ENCODE data around the gene CCDC116.
"Not testable (repeated sequence)": the region's sequence is repeated elsewhere in the genome, so short reads cannot be mapped to it uniquely, and the experiment has no call there.

CCDC116 gene, protein sequence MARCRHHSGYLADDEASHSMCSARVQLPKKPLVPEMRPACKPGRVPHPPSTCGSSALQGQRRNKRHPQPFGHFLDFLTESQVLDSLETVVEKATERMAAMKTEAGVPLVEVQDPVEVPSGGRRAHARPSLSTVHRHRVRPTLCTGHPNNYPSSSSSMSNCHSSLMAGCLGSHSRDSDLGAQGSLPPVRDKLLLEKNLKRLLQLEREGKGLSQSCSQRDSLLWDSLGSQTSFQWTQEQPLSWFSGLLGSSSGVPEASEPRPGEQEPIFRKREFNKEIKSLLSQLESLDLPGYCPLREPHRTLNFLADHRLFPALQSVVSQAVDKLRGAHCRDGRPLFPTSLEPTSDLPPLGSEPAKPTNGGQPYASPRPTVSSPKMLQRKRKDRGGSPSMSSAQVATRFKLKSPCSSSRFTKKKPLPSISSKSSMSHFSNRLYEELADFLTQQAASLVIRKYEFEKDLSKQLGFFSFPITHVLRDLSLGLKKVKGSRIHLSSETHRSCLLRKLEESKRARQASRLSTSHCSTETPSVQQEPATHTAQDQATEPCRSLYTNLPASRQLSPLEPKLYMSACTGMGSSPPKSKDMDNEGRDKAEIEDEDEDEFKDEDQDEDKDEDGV

DNA sequence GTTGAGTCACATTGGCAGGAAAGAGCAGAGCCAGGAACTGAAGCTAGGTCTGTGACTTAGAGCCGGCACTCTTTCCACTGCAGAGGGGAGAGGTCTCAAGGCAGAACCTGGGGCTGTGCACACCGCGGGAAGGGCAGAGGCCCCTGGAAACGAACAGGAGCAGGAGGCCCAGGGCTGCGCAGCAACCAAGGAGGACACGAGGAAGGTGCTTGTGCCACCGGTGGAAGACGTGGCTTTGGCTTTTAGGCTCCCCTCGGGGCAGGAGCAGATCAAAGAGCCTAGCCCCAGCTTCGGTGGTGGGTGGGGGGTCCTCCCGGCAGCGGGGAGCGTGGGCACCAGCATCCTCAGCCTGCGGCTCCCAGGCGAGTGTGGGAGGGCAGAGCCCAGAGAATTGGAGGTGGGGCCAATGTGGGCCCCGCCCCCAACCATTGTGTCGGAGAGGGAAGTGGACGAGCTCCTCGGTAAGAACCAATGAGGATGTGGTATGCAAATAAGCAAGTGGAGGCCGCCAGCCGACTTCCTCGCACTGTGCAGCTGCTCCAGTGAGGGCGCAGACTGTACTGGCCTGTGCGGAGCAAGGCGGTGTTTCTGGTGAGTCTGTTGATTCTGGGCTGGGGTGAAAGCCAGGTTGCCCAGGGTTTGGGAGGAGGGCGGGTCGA lies at the start of gene CCDC116:
CCDC116 (plus strand) TSS at position 524 of the 659 bp plus-strand sequence. CDS start 422 bp downstream, outside the sequence.
- DNase-seq: peak; percentile 47

DNA sequence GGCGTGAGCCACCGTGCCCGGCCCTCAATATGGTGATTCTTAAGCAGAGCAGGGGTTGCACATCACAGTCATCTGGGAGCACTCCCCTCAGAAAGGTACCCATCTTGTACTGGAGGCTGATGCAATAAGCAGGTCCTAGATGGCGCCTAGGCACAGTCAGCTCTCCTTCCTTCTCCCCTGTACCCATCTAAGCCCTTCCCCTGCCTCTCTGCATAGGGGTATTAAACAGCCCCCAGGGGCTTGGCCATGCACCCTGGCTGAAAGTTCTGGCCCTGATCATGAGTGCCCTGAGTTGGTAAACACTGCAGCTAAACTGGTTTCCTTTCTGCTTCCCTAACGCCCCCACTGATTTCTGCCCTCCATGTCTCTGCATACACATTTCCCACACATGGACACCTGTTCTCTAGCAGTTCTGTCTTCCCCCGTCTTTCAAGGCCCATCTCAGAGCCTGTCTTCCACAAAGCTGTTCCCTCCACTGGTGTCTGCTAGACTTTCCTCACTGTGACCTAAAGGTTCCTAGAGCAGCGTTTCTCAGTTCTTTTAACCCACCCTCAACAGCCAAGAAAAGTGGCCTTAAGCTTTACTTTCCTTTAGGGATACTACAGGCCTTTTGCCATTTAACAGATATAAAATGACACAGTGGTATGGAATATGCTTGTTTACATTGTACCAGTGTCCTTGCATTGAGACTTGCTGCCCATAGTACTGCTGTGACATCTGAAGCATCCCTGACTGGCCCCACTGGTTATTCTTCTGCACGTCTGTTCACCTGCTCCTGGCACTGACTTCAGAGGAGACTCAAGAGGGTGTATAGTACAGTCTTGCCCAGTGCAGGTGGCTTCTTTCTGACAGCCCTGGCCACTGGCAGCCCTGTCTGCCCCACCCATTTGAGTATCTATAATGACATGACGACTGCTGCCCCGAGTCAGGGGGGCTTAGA lies 49.5 kb upstream of the CCDC116 start:
- DNase-seq: no peak

DNA sequence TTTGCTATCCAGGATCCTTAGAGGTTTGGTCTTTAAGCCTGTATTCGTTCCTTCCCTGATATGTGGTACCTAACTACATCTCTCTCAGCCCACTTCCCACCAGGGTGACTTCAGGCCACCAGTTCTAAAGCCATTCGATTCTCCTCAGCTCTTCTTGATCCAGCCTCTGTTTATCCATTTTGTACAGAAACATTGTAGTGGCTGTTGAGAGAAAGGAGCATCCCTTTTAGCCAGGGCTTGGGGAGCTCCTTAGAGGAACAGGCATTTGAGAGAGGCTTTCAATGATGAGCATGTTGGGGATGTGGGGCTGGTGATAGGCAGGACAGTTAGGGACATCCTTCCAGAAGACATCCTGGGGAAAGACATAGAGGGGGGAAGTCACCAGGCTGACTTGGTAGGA lies 47.2 kb upstream of the CCDC116 start:
- DNase-seq: no peak

DNA sequence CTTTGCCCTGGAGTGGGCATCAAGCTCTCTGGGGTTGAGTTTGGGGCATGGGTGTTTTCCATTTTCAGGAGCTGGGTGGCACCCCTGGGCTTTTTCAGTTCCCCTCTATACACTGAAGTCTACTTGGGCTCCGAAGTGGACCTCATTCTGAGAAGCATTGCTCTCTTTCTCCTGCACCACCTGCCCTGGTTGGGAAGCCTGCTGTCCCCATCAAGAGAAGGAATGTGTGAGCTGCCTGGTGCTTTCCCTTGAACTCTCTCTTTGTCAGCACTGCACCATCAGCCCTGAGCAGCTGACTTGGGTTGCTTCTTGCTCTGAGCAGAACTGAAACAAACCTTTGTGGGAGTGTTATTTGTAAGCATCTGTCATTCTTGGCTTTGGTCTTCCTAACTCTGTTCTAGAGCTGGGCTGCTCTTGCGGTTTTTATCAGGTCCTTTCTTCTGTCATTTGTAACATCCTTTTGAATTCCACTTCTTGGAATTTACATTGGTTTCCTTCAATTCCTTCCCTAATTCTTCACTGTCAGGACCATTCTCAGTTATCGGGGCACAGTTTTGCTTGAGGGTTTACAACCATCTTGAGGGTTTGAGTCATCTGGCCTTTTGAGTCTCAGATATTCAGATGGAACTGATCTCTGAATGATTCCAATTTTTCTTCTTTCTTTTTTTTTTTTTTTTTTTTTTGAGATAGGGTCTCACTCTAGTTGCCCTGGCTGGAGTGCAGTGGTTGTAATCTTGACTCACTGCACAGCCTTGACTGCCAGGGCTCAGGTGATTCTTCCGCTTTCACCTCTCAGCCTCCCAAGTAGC lies 44.6 kb upstream of the CCDC116 start:
- peak; percentile 88 for DNase-seq

DNA sequence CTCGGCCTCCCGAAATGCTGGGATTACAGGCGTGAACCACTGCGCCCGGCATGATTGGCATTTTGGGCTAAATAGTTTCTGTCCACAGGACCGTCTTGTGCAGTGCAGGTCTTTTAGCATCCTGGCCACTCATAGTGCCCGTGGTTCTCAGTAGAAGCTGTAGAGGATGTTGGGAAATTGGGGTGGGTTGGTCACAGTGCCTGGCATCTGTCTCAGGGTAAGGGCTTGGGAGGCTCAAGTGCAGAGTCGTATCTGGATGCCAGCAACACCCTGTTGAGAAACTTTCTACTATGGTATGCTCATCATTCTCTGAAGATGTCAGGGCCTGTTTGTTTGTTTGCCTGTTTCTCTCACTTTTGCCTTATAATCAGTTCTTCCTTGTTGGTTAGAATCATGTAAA lies 43.2 kb upstream of the CCDC116 start:
- DNase-seq: peak; percentile 50

DNA sequence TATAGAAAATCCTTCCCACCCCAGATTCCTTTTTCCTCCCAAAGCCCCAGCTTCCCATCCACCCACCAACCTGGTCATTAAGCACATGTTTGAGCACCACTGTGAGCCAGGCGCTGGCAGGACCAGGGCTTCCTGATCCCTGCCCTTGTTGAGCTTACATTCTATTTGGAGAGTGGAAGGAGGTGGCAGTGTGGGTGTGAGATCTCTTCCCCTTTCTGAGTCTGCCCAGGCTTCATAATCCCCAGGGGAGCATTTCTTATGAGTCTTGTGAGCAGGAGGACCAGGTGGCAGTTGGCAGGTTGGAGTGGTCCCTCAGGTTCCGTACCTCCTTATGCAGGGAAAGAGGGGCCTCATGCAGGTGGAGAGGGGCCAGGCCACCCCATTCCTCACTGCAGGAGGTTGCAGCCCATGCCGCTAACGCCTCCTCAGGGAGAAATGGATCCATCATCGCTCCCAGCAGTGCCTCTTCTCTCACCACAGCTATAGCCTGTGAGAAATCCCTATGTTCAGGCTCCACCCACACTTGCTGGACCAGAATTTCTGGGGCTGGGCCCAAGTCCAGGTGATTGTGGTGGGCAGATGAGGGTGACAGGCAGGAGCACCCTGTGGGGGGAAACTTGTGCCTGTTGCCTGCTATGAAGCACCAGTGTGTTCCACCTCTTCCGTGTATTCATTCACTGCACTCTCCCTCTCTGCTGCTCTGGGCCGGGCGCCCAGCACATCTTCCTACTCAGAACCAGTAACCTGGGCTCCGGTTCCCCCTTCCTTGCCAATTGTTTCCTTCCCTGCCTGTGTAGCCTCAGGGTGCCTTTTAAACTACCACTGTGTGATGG lies 41.5 kb upstream of the CCDC116 start:
- DNase-seq: no peak

DNA sequence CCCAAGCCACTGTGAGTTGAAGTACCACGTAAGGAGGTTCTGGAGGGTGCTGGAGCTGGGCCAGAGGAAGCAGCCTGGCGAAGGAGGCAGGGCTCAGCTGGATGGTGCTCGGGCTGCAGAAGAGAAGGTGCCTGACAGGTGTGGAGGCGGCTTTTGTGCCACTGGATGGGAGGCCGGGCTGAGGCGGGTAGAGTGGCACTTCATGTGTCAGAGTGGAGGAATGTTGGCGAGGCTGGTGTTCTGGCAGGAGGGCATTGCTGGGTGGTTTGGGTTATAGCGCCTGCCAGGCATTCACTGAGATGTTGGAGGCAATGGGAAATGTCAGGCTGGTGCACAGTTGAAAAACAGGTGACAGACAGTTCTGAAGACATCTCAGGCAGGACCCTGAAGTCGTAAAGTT lies 40.9 kb upstream of the CCDC116 start:
- no peak for DNase-seq

DNA sequence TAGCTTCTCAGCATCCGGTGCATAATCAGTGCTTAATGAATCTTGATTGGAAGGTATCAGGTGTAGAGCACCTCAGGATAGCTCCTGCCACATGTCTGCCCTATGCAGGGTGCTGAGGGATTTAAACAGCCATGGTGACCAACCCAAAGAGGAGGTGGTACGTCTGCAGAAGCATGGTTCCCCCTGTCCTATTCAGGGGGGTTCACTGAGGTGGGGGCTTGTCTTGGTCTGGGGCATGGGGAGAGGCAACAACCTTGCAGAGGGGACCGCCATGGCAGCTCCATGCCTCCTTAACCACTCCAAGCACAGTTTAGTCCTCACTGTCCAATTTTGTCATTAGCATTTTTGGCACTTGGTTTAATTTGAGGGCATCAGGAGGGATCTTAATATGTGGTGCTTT lies 40.1 kb upstream of the CCDC116 start:
- DNase-seq: no peak

DNA sequence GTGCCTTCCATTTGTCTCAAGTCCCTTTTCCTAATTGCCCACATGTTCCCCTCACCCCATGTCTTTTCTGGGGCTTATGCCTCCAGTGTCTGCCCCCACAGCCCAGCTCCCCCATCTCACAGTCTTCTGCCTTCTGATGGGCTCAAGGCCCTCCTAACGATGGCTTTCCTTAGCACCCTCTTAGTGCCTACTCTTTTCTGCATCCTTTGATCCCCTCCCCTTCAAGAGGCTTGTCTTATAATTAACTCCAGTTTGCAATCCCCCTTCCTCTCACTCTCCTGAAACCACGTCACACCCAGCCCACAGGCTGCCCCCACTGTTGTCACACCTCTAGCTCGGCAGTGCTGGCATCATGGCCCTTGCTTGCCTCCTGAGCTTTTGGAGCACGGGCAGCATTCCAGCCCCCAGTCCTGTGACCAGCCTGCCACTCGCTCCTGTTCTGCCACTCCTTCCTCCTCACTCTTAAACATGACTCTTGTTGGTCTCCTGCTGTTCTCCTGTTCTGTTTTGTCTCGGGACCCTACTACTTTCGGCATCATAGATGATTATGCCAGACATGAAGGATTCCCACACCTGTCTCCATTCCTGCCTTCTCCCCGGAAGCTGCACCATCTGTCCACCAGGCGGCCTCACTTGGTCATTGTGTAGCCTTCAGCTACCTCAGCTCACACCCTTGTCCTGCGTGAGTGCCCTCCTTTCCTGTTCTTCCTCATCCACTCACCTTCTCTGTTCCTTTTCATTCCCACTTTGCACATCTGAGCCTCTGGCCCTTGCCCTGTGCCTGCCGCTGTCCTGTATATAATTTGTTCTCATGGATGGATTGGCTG lies 38.9 kb upstream of the CCDC116 start:
- no peak for DNase-seq

DNA sequence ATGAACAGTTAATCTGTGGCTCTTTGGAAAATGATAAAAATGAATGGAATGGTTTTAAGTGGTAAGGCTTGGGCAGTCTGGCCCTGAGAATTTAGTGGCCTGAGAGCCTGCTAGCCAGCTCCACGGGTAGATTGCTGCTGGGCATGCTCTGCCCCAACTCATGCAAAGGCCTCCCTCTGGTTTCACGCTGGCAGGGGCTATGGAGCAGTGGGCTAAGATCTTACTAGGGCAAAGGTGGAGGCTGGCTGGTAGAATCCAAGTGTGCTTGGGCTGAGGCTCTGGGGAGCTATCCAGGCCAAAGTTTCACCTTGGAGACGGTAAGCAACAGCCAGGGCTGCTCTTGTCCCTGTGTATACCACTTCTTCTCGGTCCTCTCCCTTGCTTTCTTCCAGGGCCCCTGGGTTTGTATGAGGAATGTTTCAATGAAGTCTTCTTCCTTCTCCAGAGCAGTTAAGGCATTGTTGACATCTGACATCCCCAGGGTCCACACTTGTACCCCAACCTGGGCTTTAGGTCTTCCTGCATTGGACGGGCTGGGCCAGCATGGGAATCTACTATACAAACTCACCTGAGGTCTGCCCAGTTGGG lies 37.6 kb upstream of the CCDC116 start:
- DNase-seq: no peak

DNA sequence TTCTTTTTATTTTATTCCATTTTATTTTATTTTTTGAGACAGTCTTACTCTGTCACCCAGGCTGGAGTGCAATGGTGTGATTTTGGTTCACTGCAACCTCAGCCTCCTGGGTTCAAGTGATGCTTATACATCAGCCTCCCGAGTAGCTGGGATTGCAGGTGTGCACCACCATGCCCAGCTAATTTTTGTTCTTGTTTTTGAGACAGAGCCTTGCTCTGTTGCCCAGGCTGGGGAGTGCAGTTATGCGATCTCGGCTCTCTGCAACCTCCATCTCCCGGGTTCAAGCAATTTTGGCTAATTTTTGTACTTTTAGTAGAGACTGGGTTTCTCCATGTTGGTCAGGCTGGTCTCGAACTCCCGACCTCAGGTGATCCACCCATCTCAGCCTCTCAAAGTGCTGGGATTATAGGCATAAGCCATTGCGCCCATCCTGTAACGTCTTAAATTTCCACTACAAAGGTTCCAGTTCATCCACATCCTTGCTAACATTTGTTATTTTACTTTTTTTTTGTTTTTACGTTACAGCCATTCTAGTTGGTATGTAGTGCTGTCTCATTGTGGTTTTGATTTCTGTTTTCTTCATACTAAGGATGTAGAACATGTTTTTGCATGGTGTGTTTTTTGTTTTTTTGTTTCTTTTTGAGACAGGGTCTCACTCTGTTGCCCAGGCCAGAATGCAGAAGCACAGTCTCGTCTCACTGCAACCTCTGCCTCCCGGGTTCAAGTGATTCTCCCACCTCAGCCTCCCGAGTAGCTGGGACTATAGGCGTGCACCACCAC lies 36.0 kb upstream of the CCDC116 start:
- DNase-seq: not testable (repeated sequence)

DNA sequence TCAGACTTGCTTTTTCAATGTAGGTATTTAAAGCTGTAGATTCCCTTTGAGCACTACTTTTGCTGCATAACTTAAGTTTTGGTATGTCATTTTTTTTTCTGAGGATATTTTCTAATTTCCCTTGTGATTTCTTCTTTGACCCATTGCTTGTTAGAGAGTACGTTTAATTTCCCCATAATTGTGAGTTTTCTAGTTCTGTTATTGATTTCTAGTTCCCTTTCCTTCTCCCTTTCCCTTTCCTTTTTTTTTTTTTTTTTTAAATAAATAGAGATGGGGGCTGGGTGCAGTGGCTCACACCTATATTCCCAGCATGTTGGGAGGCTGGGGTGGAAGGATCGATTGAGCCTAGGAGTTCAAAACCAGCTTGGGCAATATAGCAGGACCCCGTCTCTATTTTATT lies 34.3 kb upstream of the CCDC116 start:
- DNase-seq: no peak

DNA sequence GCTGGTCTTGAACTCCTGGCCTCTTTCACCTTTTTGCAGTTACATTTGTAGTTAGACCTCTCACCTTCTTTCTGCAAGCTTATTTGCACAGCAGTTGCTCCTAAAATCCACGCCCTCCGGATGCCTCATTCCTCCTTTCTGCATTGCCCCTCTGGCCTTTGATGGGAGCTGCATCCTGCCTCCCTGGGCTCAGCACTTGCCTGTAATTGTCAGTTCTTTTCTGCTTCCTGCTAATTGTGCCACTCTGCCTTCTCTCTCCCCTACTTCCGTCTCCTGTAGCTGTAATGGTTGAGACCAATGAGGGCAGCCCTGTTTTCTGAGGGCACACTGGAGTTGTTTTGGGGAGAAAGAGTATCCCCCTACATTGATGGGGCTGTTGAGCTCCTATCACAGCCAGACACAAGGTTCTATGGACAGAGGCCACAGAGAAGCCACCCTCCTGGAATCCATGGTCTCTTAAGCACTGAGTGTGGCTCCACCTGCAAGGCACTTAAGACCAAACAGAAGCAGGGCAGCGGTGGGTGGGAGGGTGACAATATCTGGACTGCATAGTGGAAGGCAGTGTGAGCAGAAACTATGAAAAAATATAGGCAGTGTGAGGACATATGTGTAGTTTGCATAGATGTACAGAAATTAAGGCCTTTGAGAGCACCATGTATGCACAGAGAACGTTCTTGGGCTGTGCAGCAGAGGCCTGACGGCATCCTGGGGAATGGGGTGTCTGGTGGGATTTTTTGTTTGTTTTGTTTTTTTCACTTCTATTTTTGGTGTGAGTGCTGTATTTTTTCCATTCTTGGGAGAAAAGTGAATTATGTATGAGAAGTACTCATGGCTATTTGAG lies 33.3 kb upstream of the CCDC116 start:
- DNase-seq: no peak

DNA sequence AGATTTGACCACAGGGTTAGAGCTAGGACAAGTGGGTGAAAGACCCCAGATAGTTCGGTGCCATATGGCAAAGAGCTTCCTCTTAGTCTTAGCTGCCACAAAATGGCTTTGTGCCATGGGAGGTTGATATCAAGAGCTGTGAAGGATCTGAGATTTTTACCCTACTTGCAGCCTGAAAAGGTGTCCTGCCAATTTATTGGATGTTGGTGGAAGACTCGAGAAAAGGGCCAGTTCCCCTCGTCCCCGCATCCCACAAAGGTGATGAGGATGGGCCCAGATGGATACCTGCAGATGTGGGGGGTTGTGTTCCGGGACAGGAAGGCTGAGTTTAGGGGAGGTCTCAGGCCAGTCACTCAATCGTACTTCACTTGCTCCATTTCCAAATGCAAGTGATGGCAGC lies 30.0 kb upstream of the CCDC116 start:
- DNase-seq: no peak

DNA sequence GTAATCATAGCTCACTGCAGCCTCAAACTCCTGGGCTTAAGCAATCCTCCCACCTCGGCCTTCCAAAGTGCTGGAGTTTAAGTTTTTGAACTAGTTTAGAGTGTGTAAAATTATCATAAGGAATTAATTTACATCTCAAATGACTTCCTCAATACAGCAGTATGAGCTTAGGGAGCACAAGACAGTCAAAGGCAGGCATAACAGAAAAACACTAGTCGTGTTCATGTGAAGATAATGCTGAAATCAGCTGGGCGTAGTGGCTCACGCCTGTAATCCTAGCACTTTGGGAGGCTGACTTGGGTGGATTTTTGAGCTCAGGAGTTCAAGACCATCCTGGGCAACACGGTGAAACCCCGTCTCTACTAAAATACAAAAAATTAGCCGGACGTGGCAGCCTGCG lies 28.6 kb upstream of the CCDC116 start:
- DNase-seq: no peak

DNA sequence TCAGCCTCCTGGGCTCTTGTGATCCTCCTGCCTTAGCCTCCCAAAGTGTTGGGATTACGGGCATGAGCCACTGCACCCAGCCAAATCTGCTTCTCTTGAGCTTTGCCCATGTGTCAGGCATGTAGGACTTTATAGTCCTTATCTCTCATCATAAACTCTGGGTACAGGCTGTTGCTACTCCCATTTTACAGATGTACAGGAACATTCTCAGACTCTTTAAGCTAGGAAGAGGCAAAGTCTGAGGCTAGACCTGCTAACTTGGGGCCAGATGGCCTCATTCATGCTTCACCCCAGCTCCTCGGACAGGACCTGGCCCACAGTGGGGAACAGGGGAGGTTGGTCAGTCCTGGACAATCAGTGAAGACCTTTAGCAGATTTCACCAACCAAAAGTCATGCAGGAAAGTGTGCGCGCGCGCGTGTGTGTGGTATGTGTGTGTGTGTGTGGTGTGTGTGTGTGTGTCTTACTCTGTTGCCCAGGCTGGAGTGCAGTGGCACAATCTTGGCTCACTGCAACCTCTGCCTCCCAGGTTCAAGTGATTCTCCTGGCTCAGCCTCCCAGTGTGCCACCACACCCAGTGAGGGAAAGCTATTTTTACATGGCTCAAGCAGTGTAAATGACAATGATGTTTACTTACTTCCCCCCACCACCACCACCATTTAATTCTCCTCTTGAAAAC lies 26.5 kb upstream of the CCDC116 start:
- DNase-seq: no peak

DNA sequence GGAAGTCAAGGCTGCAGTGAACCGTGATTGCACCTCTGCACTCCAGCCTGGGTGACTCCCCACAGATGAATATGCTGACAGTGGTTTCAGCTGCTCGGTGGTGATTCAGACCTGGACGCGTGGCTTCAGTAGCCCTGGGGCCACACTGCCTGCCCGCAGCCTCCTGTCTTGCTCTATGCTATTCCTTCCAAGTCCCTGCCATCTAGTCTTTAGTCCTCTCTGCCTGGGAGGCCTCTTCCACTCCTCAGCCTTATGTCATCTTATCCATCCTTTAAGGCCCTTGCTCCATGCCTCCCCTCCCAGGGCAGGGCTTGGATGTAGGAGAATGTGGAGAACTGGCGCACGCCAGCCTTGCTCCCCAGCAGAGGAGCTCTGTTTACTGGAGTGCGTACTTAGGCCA lies 25.8 kb upstream of the CCDC116 start:
- no peak for DNase-seq
